HepG2 (cell line): ENCODE measurements around the gene UBE2Q2.

Experiments used
- CTCF ChIP-seq: sonication (generic); formaldehyde crosslinking; IDR thresholded peaks from 2 replicates; pipeline ENCODE4 v1.5.0; 2020; ENCODE audit warnings: mild to moderate bottlenecking, missing genetic modification reagents, moderate library complexity
- NONO ChIP-seq, 2 experiments: fragments of 450-650 bp in 1 of 2; sonication (generic) in 1 of 2; formaldehyde crosslinking in 1 of 2; IDR thresholded peaks in 1 of 2; conservative IDR thresholded peaks in 1 of 2; 2 replicates each; pipeline versions ENCODE4 v1.6.1 to v1.8.0; 2017 to 2022; ENCODE audit warnings: mild to moderate bottlenecking in 1 of 2, missing genetic modification reagents in 1 of 2, moderate library complexity in 1 of 2
- POLR2A ChIP-seq, 2 experiments: IDR thresholded peaks; 2 replicates each; pipeline ENCODE4 v1.6.1; 2011; ENCODE audit warnings: low read depth in 2 of 2, low read length in 2 of 2, mild to moderate bottlenecking in 1 of 2, moderate library complexity in 1 of 2; ENCODE audit not compliant: insufficient read depth in 1 of 2
- POLR2G ChIP-seq: fragments of 200-400 bp; formaldehyde crosslinking; IDR thresholded peaks from 2 replicates; pipeline ENCODE4 v1.6.1; 2018; ENCODE audit warnings: mild to moderate bottlenecking, low read depth, low read length, moderate library complexity
- ZNF280B ChIP-seq: sonication (generic); formaldehyde crosslinking; IDR thresholded peaks from 2 replicates; pipeline ENCODE4 v1.5.0; 2020; ENCODE audit warnings: missing genetic modification reagents, mild to moderate bottlenecking, borderline replicate concordance
- TF ChIP-seq, protein P1 (sequence below): sonication (generic); formaldehyde crosslinking; IDR thresholded peaks from 2 replicates; pipeline ENCODE4 v1.4.0; 2020; ENCODE audit warnings: mild to moderate bottlenecking, missing genetic modification reagents, borderline replicate concordance

DNA sequence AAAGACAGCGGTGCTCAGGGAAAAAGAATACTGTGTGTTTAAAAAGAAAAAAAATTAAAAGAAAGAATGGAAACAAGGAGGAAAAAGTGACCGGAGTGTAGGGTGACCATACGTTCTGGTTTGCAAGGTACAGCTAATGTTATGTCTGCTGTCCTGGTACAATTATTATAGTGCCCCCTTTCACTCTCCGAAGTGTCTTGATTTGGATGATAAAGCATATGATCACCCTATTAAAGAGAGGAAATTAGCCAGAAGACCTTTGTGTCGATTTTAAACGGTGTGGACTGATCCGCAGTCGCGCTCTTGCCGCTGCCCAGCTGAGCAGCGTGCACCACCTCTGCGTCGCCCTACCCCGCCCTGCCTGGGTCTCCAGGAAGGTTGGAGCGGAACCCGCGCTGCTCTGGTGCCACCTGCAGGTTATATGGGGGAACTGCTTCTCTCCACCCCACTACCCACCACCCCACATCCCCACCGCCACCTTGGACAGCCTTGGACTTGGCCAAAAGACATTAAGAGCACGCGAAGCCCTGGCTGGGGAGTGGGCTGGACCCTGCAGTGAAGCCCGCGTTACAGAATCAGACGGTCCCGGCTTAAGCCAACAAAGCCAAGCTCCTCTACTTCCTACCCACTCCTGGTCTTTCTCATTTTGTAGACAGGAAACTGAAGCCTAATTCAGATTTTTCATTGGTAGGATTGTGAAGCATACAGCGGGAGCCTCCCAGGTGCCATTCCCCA is 41.2 kb upstream of the UBE2Q2 start:
- TF ChIP-seq, protein P1, sequence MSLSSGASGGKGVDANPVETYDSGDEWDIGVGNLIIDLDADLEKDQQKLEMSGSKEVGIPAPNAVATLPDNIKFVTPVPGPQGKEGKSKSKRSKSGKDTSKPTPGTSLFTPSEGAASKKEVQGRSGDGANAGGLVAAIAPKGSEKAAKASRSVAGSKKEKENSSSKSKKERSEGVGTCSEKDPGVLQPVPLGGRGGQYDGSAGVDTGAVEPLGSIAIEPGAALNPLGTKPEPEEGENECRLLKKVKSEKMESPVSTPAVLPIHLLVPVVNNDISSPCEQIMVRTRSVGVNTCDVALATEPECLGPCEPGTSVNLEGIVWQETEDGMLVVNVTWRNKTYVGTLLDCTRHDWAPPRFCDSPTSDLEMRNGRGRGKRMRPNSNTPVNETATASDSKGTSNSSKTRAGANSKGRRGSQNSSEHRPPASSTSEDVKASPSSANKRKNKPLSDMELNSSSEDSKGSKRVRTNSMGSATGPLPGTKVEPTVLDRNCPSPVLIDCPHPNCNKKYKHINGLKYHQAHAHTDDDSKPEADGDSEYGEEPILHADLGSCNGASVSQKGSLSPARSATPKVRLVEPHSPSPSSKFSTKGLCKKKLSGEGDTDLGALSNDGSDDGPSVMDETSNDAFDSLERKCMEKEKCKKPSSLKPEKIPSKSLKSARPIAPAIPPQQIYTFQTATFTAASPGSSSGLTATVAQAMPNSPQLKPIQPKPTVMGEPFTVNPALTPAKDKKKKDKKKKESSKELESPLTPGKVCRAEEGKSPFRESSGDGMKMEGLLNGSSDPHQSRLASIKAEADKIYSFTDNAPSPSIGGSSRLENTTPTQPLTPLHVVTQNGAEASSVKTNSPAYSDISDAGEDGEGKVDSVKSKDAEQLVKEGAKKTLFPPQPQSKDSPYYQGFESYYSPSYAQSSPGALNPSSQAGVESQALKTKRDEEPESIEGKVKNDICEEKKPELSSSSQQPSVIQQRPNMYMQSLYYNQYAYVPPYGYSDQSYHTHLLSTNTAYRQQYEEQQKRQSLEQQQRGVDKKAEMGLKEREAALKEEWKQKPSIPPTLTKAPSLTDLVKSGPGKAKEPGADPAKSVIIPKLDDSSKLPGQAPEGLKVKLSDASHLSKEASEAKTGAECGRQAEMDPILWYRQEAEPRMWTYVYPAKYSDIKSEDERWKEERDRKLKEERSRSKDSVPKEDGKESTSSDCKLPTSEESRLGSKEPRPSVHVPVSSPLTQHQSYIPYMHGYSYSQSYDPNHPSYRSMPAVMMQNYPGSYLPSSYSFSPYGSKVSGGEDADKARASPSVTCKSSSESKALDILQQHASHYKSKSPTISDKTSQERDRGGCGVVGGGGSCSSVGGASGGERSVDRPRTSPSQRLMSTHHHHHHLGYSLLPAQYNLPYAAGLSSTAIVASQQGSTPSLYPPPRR (CRISPR knock-in tag) = no peak
- no peak for TF ChIP-seq ZNF280B (CRISPR knock-in tag)
- TF ChIP-seq NONO (IDR thresholded peaks at IDR 0.05) = no peak
- no peak for TF ChIP-seq NONO (CRISPR knock-in tag; conservative IDR thresholded peaks at IDR 0.05)
- TF ChIP-seq POLR2G = no peak
- TF ChIP-seq CTCF (CRISPR knock-in tag) = peak; percentile 92
- TF ChIP-seq POLR2A (IDR thresholded peaks at IDR 0.05; ENCODE audit: insufficient read depth in 1 of 2, low read depth in 2 of 2, low read length in 2 of 2) = no peak
